Thoracic aorta (tissue), 2 donors: ENCODE results near the gene KCNA3. TPM values are rescaled to one million over a fixed set of nuclear protein-coding genes. Genes with fewer than 3 reads are reported as not detected.

Experiments
- ATAC-seq: fragments of 150-250 bp; one replicate; pipeline ENCODE4 v1.8.0; 2017; ENCODE audit warnings: low read depth; ENCODE audit not compliant: insufficient number of reproducible peaks, low FRiP score
- DNase-seq: peaks from one replicate; pipeline ENCODE4 v3.0.0-alpha.2; 2020; ENCODE audit warnings: low spot score
- H3K27ac ChIP-seq, 2 donors: fragments of 200-600 bp; sonication (generic); 1 replicate in 1 of 2; 2 replicates in 1 of 2; pipeline ENCODE4 v1.5.1; 2016; ENCODE audit warnings: mild to moderate bottlenecking in 2 of 2, moderate library complexity in 2 of 2
- H3K27me3 ChIP-seq: fragments of 200-600 bp; sonication (generic); replicated peaks from 2 replicates; pipeline ENCODE4 v1.6.0; 2016; ENCODE audit warnings: mild to moderate bottlenecking; ENCODE audit not compliant: insufficient read depth
- H3K36me3 ChIP-seq: fragments of 200-600 bp; sonication (generic); one replicate; pipeline ENCODE4 v1.5.1; 2016
- H3K4me1 ChIP-seq, 2 donors: fragments of 200-600 bp; sonication (generic); 1 replicate in 1 of 2; 2 replicates in 1 of 2; pipeline versions ENCODE4 v1.5.1 to v1.6.0; 2016; ENCODE audit warnings: low read depth in 2 of 2, mild to moderate bottlenecking in 1 of 2; ENCODE audit not compliant: control insufficient read depth in 1 of 2
- H3K4me3 ChIP-seq: fragments of 200-600 bp; sonication (generic); 2 replicates; pipeline ENCODE4 v1.5.1; 2016; ENCODE audit warnings: mild to moderate bottlenecking
- H3K9me3 ChIP-seq: fragments of 200-600 bp; sonication (generic); 2 replicates; pipeline ENCODE4 v1.5.1; 2016
- CTCF ChIP-seq: fragments of 200-600 bp; sonication (generic); IDR thresholded peaks from one replicate; pipeline ENCODE4 v1.5.1; 2019; ENCODE audit warnings: antibody characterized with exemption
- total RNA-seq, 2 donors: library from RNA; depleted of rRNA; stranded (reverse); fragments of >200 nt; gene quantifications; one replicate each; pipeline versions ENCODE4 v1.1.0 to v1.2.3, GENCODE V29; 2016

KCNA3 gene
- total RNA-seq, 2 donors from 2014 or later: 1.8 to 3.9 TPM

- no peak overlapping the region for H3K27ac ChIP-seq
- no peaks in the 10 kb centered on the region for H3K4me1 ChIP-seq
- TF ChIP-seq CTCF: no peak
- H3K4me3 ChIP-seq: no peak overlapping the region
- no peaks in the 10 kb centered on the region for H3K9me3 ChIP-seq
- ATAC-seq (no peak), DNase-seq (no peak)
- H3K27me3 ChIP-seq: no peaks in the 10 kb centered on the region
- no peaks in the 10 kb centered on the region for H3K36me3 ChIP-seq
Measured at GRCh38 chr1:110684491-110684890, 9.8 kb upstream of the KCNA3 start.

DNA sequence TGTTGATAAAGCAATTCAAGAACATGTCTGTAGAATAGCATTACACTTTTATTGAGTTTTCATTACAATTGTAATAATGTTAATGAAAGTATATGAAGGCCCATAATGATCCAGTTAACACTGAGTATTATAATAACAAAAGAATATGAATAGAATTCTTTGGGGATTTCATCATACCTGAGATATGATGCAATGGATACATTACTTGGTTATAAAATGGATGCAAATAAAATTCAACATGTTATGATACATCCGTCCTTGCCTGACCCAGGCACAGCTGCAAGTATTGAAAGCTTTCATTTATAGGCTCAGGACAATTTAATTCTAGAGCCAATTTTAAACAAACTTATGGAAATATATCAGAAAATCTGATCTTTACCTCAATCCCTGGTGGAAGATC lies 8.2 kb upstream of the KCNA3 start:
- Histone ChIP-seq H3K27ac (no peak overlapping the region), H3K27me3 (no peaks in the 10 kb centered on the region), H3K4me3 (no peak overlapping the region), H3K4me1 (no peaks in the 10 kb centered on the region), H3K36me3 (no peaks in the 10 kb centered on the region), H3K9me3 (no peaks in the 10 kb centered on the region)
- ATAC-seq (no peak), DNase-seq (no peak)
- TF ChIP-seq CTCF: no peak

- DNase-seq: no peak
- no peaks in the 10 kb centered on the region for H3K27me3 ChIP-seq
- TF ChIP-seq CTCF: no peak
- no peaks in the 10 kb centered on the region for H3K36me3 ChIP-seq
- H3K4me3 ChIP-seq: no peak overlapping the region
- peaks cover 0 to 3% of the 10 kb centered on the region in 2 donors for H3K4me1 ChIP-seq
- H3K9me3 ChIP-seq: no peaks in the 10 kb centered on the region
- H3K27ac ChIP-seq: no peak overlapping the region
- no peak for ATAC-seq
Measured at GRCh38 chr1:110680036-110680735, 5.4 kb upstream of the KCNA3 start.

DNA sequence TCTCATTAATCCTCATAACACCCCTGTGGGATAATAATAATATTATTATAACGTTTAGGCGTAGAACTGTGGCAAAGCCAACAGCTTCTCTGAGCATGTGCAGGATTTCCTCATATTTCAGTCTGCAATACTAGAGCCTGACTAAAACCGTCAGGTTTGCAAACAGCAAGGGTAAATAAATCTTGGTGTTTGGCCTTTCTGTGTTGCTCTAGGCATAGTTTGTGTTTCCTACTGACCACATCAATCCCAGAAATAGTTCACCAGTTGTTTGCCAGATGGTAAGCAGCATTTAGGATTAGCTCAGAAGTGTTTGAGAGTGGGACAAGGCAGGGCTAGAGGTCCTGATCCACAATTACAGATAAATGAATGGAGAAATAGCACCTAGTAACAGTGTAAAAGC lies 2.8 kb upstream of the KCNA3 start:
- Histone ChIP-seq H3K27me3 (peaks cover 6% of the 10 kb centered on the region), H3K36me3 (no peaks in the 10 kb centered on the region), H3K4me3 (no peak overlapping the region), H3K4me1 (peaks cover 0 to 13% of the 10 kb centered on the region in 2 donors), H3K27ac (no peak overlapping the region), H3K9me3 (no peaks in the 10 kb centered on the region)
- no peak for TF ChIP-seq CTCF
- DNase-seq (no peak), ATAC-seq (no peak)

DNA sequence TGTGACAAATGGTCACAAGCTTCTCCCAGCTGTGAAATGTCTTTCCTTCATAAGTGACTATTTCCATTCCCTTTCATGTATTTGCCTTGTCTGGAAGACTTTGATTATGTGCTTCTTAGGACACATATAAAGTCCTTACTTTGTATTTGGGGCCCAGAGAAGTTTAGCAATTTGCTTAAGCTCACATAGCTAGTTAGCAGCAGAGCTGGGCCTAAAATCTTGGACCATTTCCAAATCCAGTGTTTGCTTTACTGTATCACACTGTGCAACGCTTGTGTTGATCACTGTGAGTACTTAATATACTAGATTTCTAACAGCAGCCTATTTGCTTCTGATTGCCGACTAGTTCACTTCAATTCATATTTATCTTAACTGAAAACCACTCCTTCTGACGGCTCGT lies 2.2 kb upstream of the KCNA3 start:
- no peak for DNase-seq
- ATAC-seq: no peak
- no peak for TF ChIP-seq CTCF
- Histone ChIP-seq H3K27ac (no peak overlapping the region), H3K9me3 (no peaks in the 10 kb centered on the region), H3K4me1 (peaks cover 0 to 13% of the 10 kb centered on the region in 2 donors), H3K36me3 (no peaks in the 10 kb centered on the region), H3K4me3 (no peak overlapping the region), H3K27me3 (peaks cover 6% of the 10 kb centered on the region)
